Measurements from ENCODE around the gene BRAP.

GRCh38 chr12:111606767-111607230 is 79.0 kb downstream of the BRAP start:
- TF ChIP-seq, protein P1, sequence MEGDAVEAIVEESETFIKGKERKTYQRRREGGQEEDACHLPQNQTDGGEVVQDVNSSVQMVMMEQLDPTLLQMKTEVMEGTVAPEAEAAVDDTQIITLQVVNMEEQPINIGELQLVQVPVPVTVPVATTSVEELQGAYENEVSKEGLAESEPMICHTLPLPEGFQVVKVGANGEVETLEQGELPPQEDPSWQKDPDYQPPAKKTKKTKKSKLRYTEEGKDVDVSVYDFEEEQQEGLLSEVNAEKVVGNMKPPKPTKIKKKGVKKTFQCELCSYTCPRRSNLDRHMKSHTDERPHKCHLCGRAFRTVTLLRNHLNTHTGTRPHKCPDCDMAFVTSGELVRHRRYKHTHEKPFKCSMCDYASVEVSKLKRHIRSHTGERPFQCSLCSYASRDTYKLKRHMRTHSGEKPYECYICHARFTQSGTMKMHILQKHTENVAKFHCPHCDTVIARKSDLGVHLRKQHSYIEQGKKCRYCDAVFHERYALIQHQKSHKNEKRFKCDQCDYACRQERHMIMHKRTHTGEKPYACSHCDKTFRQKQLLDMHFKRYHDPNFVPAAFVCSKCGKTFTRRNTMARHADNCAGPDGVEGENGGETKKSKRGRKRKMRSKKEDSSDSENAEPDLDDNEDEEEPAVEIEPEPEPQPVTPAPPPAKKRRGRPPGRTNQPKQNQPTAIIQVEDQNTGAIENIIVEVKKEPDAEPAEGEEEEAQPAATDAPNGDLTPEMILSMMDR (IDR thresholded peaks at IDR 0.05; ENCODE audit: low read depth, low read length) = no peak
- TF ChIP-seq, protein P2, sequence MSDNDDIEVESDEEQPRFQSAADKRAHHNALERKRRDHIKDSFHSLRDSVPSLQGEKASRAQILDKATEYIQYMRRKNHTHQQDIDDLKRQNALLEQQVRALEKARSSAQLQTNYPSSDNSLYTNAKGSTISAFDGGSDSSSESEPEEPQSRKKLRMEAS (IDR thresholded peaks at IDR 0.05; ENCODE audit: low read depth, low read length) = no peak
- TF ChIP-seq POLR2A (IDR thresholded peaks at IDR 0.05; ENCODE audit: extremely low read depth, insufficient read length) = no peak

All from NB4 (cell line).